Right atrium auricular region (tissue), 2 donors: Measurements from ENCODE around the gene FAM151B. TPM values are rescaled to one million over a fixed set of nuclear protein-coding genes. Genes with fewer than 3 reads are reported as not detected.
"Not testable (repeated sequence)": the region's sequence is repeated elsewhere in the genome, so short reads cannot be mapped to it uniquely, and the experiment has no call there.

Experiments
- DNase-seq: peaks from one replicate; pipeline ENCODE4 v3.0.0-alpha.2; 2019; ENCODE audit warnings: low spot score
- H3K27ac ChIP-seq, 2 donors: fragments of 200-600 bp; sonication (generic); 1 replicate in 1 of 2; 2 replicates in 1 of 2; pipeline ENCODE4 v1.5.1; 2016 to 2019
- H3K27me3 ChIP-seq, 2 donors: fragments of 200-600 bp; sonication (generic); one replicate each; pipeline versions ENCODE4 v1.5.1 to v1.6.0; 2017 to 2019
- H3K36me3 ChIP-seq: fragments of 200-600 bp; sonication (generic); one replicate; pipeline ENCODE4 v1.5.1; 2016
- H3K4me1 ChIP-seq, 2 donors: fragments of 200-600 bp; sonication (generic); one replicate each; pipeline versions ENCODE4 v1.5.1 to v1.6.0; 2017 to 2019
- H3K4me3 ChIP-seq, 2 donors: fragments of 200-600 bp; sonication (generic); 1 replicate in 1 of 2; 2 replicates in 1 of 2; pipeline ENCODE4 v1.5.1; 2017 to 2019; ENCODE audit warnings: mild to moderate bottlenecking in 1 of 2, moderate library complexity in 1 of 2
- H3K9me3 ChIP-seq, 2 donors: fragments of 200-600 bp; sonication (generic); one replicate each; pipeline ENCODE4 v1.5.1; 2019
- CTCF ChIP-seq, 2 donors: fragments of 200-600 bp; sonication (generic); IDR thresholded peaks; one replicate each; pipeline ENCODE4 v1.5.1; 2019; ENCODE audit warnings: antibody characterized with exemption in 2 of 2
- total RNA-seq, 2 donors: library from RNA; depleted of rRNA; stranded (reverse); fragments of >200 nt; gene quantifications; one replicate each; pipeline ENCODE4 v1.1.0, GENCODE V29; 2016

The FAM151B gene
- total RNA-seq, 2 donors from 2014 or later, result 1.8 to 1.9 TPM

GRCh38 chr5:80573062-80573461, 85.2 kb downstream of the FAM151B start:
- peak; percentile 30 for DNase-seq
- Histone ChIP-seq H3K36me3 (no peaks in the 10 kb centered on the region), H3K4me1 (peaks cover 0 to 16% of the 10 kb centered on the region in 2 donors), H3K27me3 (peaks cover 0 to 19% of the 10 kb centered on the region in 2 donors), H3K27ac (no peak overlapping the region), H3K9me3 (no peaks in the 10 kb centered on the region), H3K4me3 (no peak overlapping the region)
- no peak for TF ChIP-seq CTCF (IDR thresholded peaks at IDR 0.05)

- Histone ChIP-seq H3K9me3 (no peaks in the 10 kb centered on the region), H3K4me1 (no peaks in the 10 kb centered on the region), H3K27ac (no peak overlapping the region), H3K4me3 (no peak overlapping the region), H3K27me3 (peaks cover 0 to 5% of the 10 kb centered on the region in 2 donors), H3K36me3 (no peaks in the 10 kb centered on the region)
- no peak for TF ChIP-seq CTCF (IDR thresholded peaks at IDR 0.05)
- no peak for DNase-seq
Measured at GRCh38 chr5:80576383-80576782, 88.5 kb downstream of the FAM151B start.

- H3K9me3 ChIP-seq, result no peaks in the 10 kb centered on the region
- no peaks in the 10 kb centered on the region for H3K4me1 ChIP-seq
- H3K27me3 ChIP-seq, result no peaks in the 10 kb centered on the region
- H3K27ac ChIP-seq, result no peak overlapping the region
- no peak overlapping the region for H3K4me3 ChIP-seq
- DNase-seq, result no peak
- no peaks in the 10 kb centered on the region for H3K36me3 ChIP-seq
- TF ChIP-seq CTCF (IDR thresholded peaks at IDR 0.05), result no peak
Measured at GRCh38 chr5:80577707-80578106, 89.8 kb downstream of the FAM151B start.

GRCh38 chr5:80579050-80579449, 91.2 kb downstream of the FAM151B start:
- Histone ChIP-seq H3K36me3 (no peaks in the 10 kb centered on the region), H3K9me3 (no peaks in the 10 kb centered on the region), H3K4me3 (no peak overlapping the region), H3K27ac (no peak overlapping the region), H3K27me3 (no peaks in the 10 kb centered on the region), H3K4me1 (no peaks in the 10 kb centered on the region)
- DNase-seq, result no peak
- TF ChIP-seq CTCF (IDR thresholded peaks at IDR 0.05), result no peak

- not testable (repeated sequence) for H3K27me3 ChIP-seq, H3K4me3 ChIP-seq, H3K4me1 ChIP-seq, DNase-seq, H3K27ac ChIP-seq, H3K9me3 ChIP-seq, H3K36me3 ChIP-seq
Measured at GRCh38 chr5:80580291-80580690, 92.4 kb downstream of the FAM151B start.

GRCh38 chr5:80584770-80585169, 96.9 kb downstream of the FAM151B start:
- Histone ChIP-seq H3K9me3 (no peaks in the 10 kb centered on the region), H3K4me3 (no peak overlapping the region), H3K4me1 (no peaks in the 10 kb centered on the region), H3K36me3 (no peaks in the 10 kb centered on the region), H3K27me3 (no peaks in the 10 kb centered on the region), H3K27ac (no peak overlapping the region)
- no peak for TF ChIP-seq CTCF (IDR thresholded peaks at IDR 0.05)
- DNase-seq, result no peak
